ENCODE data around the gene OSBPL10.

GRCh38 chr3:31962801-31963205 is 18.3 kb downstream of the OSBPL10 start:
- TF ChIP-seq ARNT (IDR thresholded peaks at IDR 0.05) (no peak), SUZ12 (IDR thresholded peaks at IDR 0.05) (no peak), TARDBP (IDR thresholded peaks at IDR 0.05) (no peak), FOXM1 (IDR thresholded peaks at IDR 0.05; ENCODE audit: borderline replicate concordance) (no peak)

Data from HEK293T (cell line).